Retinal pigment epithelial cell (primary cell): ENCODE results near the gene GGTA1.

Experiments used
- DNase-seq: peaks from one replicate; pipeline ENCODE4 v3.0.0-alpha.2; 2010; ENCODE audit warnings: low read depth
- H3K4me3 ChIP-seq: 2 replicates; pipeline ENCODE4 v1.5.1; 2011; ENCODE audit warnings: mild to moderate bottlenecking, low read length, control low read depth, moderate library complexity
- TF ChIP-seq, protein P1 (sequence below): conservative IDR thresholded peaks from 2 replicates; pipeline ENCODE4 v1.5.1; 2011; ENCODE audit warnings: low read depth, low read length, control low read depth, inconsistent platforms

The GGTA1 gene

DNA sequence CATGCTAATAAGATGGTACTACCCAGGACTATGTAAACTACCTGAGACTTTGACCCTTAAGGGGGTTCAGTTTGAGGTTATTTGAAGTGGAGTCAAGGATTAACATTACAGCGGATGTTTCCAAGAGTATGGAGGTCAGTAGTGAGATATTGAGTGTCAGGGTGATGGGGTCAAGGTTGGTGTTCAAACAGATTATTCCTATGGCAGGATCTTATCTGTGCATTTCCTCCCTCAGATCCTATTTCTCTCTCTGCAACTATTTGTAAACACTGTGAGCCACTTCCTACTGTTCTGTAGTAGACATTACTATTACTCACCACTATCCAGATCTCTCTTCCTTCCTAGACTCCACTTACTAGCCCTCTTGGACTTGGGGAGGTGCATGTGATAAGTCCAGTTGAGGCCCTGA, 75.6 kb downstream of the GGTA1 start:
- no peak for DNase-seq
- TF ChIP-seq, protein P1, sequence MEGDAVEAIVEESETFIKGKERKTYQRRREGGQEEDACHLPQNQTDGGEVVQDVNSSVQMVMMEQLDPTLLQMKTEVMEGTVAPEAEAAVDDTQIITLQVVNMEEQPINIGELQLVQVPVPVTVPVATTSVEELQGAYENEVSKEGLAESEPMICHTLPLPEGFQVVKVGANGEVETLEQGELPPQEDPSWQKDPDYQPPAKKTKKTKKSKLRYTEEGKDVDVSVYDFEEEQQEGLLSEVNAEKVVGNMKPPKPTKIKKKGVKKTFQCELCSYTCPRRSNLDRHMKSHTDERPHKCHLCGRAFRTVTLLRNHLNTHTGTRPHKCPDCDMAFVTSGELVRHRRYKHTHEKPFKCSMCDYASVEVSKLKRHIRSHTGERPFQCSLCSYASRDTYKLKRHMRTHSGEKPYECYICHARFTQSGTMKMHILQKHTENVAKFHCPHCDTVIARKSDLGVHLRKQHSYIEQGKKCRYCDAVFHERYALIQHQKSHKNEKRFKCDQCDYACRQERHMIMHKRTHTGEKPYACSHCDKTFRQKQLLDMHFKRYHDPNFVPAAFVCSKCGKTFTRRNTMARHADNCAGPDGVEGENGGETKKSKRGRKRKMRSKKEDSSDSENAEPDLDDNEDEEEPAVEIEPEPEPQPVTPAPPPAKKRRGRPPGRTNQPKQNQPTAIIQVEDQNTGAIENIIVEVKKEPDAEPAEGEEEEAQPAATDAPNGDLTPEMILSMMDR: no peak
- H3K4me3 ChIP-seq: no peak overlapping the region

DNA sequence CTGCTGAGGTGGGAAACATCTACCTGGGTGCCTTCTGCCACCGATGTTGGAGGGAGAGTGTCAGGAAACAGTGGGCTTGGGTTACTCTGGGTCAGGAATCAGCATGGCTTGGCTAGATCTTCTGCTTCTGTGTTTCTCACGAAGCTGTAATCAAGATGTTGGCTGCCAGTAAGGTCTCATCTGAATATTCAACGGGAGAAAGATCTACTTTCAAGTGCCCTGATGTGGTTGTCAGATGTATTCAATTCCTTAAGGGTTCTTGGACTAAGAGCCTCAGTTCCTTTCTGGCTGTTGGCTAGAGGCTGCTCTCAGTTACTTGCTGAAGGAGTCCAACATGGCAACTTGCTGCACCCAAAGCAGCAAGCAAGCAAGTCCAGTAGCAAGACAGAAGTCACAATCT, 87.7 kb downstream of the GGTA1 start:
- H3K4me3 ChIP-seq: no peak overlapping the region
- no peak for DNase-seq
- TF ChIP-seq, protein P1: no peak

DNA sequence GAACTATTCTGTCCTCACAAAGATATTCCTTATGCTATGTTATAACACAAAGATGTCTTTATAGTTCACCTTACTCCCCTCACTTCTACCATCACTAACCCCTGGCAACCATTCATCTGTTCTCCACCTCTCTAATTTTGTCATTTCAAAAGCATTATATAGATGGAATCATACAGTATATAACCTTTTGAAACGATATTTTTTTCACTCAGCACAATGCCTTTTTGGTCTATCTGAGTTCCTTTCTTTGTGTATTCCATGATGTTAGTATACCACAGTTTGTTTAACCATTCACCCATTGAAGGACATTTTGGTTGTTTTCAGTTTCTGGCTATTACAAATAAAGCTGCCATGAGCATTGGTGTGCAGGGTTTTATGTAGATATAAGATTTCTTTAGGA, 93.7 kb downstream of the GGTA1 start:
- H3K4me3 ChIP-seq: no peak overlapping the region
- DNase-seq: no peak
- TF ChIP-seq, protein P1: no peak
